Measurements from ENCODE around the gene PAK6.

DNA sequence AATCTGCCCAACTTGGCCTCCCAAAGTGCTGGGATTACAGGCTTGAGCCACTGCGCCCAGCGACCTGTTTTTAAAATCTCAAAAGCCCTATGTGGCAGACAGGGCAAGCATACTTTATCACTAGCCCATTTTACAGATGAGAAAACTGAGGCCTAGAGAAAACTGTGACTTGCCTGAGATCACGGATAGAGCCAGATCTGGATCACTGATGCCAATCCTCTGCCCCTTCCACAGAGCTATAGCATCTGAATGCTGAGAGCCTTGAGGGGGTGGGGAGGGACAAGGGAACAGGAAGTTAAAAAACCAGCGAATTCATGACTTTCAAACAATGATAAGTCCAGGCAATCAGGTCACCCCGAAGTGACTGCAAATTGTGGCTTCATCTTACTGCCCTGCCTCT lies 36.7 kb downstream of the PAK6 start:
- TF ChIP-seq ZNF311 (CRISPR knock-in tag; IDR thresholded peaks at IDR 0.05) (no peak), CTCF (IDR thresholded peaks at IDR 0.05 in 2 of 3, conservative IDR thresholded peaks at IDR 0.05 in 1 of 3; ENCODE audit: insufficient read depth in 2 of 3, low read depth in 1 of 3, low read length in 3 of 3) (no peak), FOXM1 (IDR thresholded peaks at IDR 0.05; ENCODE audit: low read depth) (no peak), FOXM1 (CRISPR knock-in tag; IDR thresholded peaks at IDR 0.05; ENCODE audit: low read depth) (no peak), POLR2A (conservative IDR thresholded peaks at IDR 0.05) (no peak), PCBP2 (IDR thresholded peaks at IDR 0.05; ENCODE audit: low read depth, low read length, poor library complexity, severe bottlenecking) (no peak), FUS (optimal IDR thresholded peaks at IDR 0.05; ENCODE audit: low read depth, low read length) (no peak), STAT5B (CRISPR knock-in tag; IDR thresholded peaks at IDR 0.05) (no peak), EHMT2 (IDR thresholded peaks at IDR 0.05) (no peak)
- TF ChIP-seq, protein P1, sequence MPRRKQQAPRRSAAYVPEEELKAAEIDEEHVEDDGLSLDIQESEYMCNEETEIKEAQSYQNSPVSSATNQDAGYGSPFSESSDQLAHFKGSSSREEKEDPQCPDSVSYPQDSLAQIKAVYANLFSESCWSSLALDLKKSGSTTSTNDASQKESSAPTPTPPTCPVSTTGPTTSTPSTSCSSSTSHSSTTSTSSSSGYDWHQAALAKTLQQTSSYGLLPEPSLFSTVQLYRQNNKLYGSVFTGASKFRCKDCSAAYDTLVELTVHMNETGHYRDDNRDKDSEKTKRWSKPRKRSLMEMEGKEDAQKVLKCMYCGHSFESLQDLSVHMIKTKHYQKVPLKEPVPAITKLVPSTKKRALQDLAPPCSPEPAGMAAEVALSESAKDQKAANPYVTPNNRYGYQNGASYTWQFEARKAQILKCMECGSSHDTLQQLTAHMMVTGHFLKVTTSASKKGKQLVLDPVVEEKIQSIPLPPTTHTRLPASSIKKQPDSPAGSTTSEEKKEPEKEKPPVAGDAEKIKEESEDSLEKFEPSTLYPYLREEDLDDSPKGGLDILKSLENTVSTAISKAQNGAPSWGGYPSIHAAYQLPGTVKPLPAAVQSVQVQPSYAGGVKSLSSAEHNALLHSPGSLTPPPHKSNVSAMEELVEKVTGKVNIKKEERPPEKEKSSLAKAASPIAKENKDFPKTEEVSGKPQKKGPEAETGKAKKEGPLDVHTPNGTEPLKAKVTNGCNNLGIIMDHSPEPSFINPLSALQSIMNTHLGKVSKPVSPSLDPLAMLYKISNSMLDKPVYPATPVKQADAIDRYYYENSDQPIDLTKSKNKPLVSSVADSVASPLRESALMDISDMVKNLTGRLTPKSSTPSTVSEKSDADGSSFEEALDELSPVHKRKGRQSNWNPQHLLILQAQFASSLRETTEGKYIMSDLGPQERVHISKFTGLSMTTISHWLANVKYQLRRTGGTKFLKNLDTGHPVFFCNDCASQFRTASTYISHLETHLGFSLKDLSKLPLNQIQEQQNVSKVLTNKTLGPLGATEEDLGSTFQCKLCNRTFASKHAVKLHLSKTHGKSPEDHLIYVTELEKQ (CRISPR knock-in tag; IDR thresholded peaks at IDR 0.05): no peak
- TF ChIP-seq, protein P2, sequence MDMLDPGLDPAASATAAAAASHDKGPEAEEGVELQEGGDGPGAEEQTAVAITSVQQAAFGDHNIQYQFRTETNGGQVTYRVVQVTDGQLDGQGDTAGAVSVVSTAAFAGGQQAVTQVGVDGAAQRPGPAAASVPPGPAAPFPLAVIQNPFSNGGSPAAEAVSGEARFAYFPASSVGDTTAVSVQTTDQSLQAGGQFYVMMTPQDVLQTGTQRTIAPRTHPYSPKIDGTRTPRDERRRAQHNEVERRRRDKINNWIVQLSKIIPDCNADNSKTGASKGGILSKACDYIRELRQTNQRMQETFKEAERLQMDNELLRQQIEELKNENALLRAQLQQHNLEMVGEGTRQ (CRISPR knock-in tag; IDR thresholded peaks at IDR 0.05): no peak

All from K562 (cell line).